GM18499 (cell line): ENCODE results near the gene SHANK1.
A peak's percentile ranks its signal among the peaks of the same experiment; 100 is the strongest.

Experiments used
- ATAC-seq: cut with Tn5 transposase; IDR thresholded peaks from one replicate; pipeline ENCODE4 v1.9.1; 2021; ENCODE audit warnings: moderate number of reproducible peaks; ENCODE audit not compliant: insufficient read depth, unreplicated experiment

Gene SHANK1

DNA sequence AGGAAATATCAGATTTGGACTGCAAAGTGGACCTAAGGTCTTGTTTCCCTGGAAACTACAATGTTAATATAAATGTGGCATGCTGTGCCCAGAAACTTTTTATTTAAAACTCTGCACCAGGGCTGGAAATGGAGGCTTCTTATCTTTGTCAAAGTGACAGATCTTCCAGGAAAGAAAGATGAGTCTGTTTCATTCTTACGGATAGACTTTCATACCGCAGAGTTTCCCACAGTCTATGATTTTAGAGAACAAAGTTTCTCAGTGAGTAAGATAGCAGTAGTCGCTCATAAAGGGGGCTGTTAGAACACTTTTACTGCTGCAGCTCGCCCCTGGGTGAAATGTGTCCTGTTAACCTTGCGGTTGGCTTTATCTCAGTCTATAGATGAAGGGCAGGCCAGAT is 10.3 kb upstream of the SHANK1 start:
- ATAC-seq: no peak

DNA sequence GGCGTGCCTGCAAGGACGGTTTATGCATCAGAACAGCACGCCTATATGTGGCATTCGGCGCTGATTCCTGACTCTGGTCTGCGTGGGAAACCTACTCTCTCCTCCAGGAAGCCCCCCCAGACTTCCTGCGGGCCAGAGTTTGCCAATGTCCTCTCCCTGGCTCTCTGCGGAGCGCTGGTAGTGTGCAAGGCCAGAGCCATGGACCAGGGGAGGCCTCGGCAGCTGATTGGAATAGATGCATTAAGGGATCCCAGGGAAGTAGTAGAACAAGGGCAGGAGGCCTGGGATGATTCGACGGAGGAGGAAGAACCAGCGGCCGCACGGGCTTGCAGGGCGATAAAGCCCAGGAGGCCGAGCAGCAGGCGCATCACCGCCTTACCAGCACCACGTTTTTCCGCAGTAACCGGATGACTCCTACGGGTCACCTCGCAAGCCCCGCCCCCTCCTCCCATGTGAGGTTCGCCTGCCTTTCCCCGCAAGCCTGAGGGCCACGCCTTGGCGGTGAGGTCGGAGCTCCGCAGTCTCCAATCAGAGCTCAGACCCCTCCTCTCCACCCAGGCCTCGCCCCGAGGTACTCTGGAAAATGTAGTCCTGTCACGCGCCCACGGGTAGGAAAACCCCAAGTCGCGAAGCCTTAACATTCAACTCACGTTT is 8.6 kb upstream of the SHANK1 start:
- ATAC-seq: no peak

DNA sequence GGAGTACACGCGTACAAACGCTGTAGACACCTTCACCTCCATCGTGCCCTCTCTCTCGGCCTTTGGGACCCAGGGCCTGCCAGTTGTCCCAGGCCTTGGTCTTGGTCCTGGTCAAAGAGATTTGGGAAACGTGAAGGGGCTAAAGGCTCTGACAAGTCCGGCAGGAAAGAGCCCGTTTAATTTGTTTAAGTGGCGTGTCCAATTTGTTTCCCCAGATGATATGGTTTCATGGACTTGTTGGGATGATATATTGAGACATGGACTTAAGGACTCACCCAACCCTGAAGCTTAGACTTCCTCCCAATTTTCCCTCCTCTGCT is 6.3 kb upstream of the SHANK1 start:
- ATAC-seq: no peak

DNA sequence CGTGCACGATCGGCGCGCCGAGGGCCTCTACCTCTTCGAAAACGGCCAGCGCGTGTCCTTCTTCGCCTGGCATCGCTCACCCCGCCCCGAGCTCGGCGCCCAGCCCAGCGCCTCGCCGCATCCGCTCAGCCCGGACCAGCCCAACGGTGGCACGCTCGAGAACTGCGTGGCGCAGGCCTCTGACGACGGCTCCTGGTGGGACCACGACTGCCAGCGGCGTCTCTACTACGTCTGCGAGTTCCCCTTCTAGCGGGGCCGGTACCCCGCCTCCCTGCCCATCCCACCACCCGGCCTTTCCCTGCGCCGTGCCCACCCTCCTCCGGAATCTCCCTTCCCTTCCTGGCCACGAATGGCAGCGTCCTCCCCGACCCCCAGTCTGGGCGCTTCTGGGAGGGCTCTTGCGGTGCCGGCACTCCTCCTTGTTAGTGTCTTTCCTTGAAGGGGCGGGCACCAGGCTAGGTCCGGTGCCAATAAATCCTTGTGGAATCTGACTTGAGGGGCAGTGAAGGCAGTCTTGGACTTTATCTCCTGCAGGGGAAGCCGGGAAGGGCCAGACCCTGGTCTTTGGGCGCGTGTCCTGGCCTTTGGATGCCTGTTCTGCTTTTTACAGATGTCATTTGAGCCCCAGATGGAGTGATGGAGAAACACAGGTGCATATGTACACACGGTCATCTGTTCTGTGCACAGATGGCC is 5.8 kb upstream of the SHANK1 start:
- ATAC-seq: no peak

DNA sequence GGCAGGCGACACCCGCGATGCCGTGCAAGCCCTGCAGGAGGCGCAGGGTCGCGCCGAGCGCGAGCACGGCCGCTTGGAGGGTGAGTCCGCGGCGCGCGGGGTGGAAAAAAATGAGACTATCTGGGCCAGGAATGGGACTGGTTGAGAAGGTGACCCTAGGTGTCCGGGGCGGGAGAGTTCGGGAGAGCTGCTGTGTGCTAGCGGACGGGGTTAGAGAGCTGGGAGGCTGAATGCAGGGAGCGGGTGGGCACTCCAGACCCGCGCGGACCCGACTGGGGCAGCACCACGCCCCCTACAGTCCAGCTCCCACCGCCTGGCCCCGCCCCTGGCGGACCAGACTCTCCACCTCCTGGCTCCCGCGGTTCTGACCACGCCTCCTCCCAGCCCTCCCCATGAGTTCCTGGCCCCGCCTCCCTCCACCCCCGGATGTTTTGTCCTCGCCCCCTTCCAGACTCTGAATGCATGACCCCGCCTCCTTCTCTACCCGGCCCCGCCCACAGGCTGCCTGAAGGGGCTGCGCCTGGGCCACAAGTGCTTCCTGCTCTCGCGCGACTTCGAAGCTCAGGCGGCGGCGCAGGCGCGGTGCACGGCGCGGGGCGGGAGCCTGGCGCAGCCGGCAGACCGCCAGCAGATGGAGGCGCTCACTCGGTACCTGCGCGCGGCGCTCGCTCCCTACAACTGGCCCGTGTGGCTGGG is 5.1 kb upstream of the SHANK1 start:
- peak; percentile 50 for ATAC-seq

DNA sequence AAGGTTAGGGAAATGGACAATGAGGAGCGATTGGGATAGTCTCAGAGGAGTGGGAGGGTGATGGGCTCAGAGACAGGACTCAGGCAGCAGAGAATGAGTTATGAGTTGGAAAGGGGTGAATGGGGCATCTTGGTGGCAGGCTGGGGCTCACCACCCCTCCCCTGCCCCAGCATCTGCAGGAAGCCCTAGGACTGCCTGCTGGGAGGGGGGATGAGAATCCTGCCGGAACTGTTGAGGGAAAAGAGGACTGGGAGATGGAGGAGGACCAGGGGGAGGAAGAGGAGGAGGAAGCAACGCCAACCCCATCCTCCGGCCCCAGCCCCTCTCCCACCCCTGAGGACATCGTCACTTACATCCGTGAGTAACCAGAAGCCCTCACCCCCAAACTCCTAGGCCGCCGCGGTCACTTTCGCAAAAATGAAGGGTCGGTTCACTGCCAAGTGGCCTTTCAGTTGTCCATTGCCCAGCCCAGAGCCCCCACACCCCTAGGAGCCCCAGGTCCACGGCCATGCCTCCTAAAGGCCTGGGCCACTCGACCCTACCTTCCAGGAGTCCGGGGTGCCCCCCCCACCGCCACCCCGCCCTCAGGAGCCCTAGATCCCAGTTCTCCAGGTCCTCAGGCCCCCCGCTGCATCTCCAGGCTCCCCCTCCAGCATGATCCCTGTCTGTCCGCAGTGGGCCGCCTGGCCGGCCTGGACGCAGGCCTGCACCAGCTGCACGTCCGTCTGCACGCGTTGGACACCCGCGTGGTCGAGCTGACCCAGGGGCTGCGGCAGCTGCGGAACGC is 4.3 kb upstream of the SHANK1 start:
- no peak for ATAC-seq

DNA sequence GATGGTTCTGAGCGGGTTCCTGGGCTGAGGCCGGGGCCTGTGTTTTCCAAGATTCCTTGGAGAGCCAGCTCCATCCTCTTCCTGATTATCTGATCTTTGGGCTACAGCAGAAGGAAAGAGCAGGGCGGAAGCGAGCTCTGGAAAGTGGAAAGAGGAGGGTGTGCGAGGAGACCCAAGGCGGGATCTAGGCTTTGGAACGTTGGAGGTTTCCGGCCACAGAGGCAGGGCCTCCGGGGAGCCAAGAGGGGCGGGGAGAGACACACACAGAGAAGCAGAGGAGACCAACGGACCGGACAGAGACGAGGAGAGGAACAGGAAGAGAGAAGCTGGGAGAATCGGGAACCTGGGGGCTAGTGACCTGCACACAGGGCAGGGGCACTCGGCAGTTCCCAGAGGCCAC is 3.5 kb upstream of the SHANK1 start, which contains the start of gene CLEC11A:
Gene CLEC11A (plus strand): TSS at position 296 of the 400 bp plus-strand sequence. CDS start 162 bp downstream, outside the sequence.
- no peak for ATAC-seq

DNA sequence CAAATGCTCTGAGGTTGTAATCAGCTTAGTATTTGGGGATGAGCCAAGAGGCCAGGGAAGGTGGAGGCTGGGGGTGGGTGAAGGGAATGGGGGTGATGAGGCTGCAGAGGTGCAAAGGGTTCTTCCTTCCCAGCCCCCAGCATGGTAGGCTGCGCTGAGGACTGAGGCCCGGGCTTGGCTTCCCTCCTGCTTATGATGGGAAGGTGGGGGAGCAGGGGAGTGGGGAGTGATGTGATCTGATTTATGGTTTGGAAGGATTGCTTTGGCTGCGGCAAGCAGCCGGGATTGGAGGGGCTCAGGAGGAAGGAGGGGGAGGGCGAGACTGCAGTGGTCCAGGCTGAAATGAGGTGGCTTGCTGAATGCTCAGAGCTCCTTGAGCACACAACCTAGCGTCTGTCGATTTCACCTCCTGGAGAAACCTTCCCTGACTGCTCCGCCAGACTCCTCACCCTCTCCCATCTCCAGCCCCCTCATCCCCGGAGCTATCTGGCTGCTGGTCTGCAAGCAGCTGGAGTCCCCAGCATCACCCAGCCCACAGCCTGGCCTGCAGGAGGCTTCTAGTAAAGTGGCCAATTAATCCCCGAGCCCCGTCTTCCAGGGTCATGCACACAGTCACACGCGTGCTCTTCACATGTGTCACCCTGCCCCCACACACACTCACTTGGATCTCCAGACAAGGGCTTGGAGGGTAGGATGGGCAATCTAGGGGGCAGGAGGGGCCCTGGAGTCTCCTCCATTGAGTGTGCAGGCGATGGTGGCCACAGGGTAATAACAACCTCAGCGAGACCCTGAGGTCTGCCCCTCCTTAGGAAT is 2.8 kb upstream of the SHANK1 start:
- no peak for ATAC-seq

DNA sequence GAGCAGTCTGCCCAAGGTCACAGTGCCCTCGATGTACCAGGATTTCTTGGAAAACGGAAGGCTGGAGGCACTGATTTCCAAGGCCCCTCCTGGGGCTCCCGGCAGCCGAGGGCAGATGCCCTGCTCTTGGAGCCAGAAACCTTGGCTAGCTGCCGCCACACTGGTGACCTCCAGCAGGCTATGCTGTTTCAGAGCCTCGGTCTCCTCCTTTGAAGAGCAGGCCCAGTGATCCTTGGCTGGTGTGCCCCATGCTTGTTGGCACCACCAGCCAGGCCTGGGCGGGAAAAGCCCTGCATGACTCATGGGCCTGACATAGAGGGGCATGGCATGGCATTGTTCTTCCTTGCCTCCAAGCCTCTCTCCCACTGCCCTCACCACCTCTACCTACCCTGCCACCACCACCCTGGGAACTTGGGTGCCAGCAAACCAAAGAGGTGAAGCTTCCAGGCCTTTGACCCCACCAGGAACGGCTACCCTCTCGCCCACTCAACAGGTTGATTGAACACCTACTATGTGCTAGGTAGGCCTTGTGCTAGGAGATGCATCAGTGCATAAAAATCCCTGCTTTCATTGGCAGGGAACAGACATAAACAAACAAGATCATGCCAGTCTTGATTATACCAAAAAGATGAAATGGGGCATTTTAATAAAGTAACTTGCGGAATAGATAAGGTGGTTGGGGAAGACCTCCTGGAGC is 2.0 kb upstream of the SHANK1 start:
- no peak for ATAC-seq

DNA sequence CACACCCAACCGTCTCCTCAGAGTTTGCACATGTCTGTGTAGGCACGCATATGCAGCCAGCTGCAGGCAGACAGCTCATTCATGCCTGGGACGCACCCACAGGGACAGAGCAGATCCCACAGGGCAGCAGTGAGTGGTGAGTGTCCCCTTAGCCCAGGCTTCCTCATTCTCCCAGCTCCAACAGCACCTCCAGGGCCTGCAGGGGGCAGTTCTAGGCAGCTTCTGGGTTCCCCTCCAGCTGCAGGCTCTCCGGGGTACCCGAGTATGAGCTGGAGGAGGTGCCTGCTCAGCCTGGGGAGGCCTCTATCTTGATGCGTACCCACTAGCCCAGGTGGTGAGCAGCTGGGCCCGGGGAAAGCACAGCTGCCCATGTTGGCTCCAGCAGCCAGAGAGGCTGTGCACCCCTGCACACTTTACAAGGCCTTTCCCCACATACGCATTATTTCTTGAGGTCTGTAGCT is 1.3 kb upstream of the SHANK1 start:
- ATAC-seq: no peak

DNA sequence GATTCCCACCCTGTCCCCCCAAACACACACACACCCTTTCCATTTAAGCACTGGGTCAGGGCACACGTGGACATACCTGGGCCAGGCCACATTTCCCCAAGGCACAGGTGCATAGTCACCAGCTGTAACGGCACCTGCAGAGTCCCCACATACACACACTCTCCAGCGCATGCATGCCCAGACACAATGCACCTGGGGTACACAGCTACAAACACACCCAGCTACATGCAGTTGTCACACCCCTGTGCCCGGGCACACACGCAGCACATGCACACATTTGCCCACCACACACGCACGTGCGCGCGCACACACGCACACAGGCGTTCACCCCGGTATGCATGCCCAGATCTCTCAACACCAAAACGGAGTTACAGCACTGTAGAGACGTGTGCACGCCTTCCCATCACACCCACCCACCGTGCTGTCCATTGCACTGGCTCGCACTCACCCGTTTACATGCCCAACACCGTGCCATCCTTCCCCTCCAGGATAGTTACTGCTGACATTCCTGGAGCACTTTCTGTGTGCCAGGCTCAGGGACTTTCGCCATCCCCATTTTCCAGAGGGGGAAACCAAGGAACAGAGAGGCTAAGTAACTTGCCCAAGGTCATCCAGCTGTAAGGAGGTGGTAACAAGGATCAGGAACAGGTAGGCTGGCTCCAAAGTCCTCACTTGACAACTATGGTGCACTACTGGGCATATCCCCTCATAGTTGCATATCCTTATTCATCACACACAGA is 749 bp upstream of the SHANK1 start:
- no peak for ATAC-seq

DNA sequence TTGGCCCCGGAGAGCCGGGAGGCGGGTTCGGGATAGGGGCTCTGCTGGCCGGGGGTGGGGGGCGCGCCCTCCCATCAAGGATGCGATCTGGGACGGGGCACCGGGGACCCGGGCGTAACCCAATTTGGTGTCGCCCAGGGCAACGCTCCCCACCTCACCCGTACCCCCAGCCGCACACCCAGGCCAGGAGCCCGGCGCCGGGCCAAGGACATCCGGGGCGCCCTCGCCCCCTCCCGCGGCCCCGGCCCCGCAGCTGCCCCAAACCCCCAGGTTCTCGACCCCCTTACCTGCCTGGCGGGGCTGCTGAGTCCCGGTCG is 525 bp downstream of the SHANK1 start:
- ATAC-seq: no peak

DNA sequence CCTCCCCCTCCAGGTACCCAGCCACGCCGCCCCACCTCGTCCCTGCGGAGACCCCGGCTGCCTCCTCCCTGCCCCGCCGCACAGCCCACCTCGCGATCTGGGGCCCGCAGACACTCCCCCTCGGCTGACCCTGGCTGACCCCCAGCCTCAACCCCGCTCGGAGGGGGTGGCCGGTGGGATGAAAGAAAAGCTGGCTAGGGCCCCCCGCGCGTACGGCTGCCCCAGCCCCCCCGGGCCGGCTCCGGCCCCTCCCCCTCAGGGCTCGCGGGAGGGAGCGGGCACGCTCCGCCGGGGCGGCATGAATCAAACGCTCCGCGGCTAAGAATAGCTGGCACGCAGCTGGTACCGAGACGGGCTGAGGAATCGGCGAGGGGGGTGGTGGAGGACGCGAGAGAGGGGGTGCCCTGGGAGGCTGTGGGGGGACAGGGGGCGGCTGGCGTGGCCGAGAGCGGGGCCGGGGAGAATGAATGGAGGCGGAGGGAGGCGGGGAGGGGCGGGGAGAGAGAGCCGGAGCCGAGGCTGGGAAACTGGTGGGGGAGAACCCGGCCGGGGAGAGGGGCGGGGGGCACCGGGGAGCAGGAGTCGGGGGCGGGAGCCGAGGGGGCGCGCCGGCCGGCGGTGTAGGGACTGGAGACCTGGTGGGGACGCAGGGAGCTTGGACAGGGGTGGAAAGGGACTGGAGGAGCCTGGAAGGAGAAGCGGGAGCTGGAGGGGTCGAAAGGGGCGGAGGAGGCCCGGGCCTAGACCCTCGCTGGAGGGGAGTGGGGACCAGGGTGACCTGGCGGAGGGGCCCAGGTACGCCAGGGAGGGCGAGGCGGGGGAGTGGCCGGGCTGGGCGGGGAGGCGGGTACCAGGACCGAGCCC is 1.1 kb downstream of the SHANK1 start:
- no peak for ATAC-seq

DNA sequence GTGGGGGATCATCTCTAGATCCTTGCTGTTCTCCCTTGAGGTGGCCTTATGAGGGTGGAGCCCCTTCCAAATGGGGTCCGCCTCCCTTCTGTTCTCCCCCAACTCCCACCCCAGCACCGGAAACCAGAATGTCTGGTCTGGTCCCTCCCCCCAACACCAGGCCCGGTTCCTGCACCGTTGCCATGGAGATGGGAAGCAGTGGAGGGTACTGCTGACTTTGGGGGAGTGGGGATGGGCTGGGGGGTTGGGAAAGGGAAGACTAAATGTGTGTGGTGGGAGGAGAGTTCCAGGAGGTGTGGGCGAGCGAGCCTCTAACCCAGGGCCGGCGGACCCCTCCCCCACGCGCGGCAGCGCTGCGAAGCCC is 1.7 kb downstream of the SHANK1 start:
- no peak for ATAC-seq

DNA sequence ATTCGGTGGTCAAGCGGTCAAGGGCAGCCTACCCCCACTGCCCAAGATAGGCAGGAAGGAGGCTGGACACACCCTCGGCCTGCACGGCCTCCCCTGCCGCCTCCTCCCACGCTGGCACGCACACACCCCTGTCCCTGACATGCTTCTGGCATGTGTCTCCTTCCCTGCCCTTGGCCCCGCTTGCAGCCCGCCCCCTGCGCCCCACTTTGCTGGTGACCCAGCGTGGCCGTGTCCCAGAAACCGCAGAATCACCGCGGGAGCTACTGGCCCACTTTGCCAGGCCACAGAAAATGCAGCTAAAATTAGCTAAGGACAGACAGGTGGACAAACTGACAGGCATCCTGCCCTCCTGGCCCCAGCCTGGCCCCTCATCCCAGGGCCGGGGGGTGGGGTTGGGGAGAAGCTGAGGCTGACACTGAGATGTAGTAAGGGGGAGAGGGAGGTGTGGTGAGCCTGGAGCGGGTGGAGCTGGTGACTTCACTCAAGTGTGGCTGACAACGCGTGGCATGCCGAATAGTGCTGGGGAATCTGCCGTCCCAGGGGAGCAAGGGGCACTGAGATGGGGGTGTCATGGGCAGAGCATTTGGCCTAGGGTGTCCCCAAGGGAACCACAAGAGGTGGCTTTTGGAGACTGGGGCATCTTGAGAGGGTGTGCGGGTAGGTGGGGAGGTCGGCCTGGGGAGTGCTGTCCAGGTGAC is 2.4 kb downstream of the SHANK1 start:
- ATAC-seq: no peak

DNA sequence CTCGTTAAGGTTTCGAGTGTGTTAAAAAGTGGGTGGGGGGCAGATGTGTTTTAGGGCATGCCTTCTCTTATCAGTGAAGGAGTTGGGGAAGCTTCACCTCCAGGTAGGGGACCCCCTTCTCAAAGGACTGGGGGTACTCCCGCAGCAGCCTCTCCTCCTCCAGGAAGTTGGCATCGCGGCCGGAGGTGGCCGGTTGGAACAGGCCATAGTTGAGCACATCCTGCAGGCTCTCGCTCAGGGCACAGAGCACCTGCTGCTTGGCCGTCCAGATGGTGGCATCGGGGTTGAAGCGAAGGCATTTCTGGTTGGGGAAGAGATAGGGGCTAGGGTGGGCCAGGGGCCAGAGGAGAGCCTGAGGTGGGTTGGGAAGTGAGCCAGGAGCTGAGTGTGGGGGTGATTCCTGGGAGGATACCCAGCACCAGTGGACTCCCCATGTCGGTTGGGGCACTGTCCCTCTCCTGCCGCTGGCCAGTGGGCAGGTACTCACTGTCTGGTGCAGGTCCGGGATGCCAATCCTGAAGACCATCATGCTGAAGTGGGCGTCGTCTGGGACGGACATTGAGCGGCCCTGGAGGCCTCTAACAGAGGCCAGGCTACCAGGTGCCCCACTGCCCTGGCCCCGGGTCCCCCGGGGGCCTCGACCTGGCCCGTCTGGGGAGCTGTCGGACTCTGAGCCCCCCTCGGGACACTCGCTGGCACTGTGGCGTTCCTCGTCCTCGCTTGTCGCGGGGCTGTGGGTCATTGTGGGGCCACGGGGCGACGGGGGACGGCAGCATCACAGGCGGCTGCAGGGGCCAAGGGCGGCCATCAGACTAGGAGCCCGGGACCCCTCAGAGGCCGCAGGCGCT is 3.2 kb downstream of the SHANK1 start:
- no peak for ATAC-seq
